Psoas muscle (tissue), 8 donors: Measurements from ENCODE around the gene MBP. TPM values are rescaled to one million over a fixed set of nuclear protein-coding genes. Genes with fewer than 3 reads are reported as not detected.
A peak's percentile ranks its signal among the peaks of the same experiment; 100 is the strongest.

ENCODE experiments used
- ATAC-seq, 4 donors: fragments of 200-7000 bp; cut with Tn5 transposase; one replicate each; pipeline ENCODE4 v1.9.1; 2020; ENCODE audit warnings: moderate library complexity in 3 of 4, mild to moderate bottlenecking in 2 of 4
- DNase-seq, 2 donors: peaks; one replicate each; pipeline ENCODE4 v3.0.0-alpha.2; 2020
- H3K27ac ChIP-seq: fragments of 200-600 bp; one replicate; pipeline ENCODE4 v1.8.0; 2022
- H3K27me3 ChIP-seq, 3 donors: fragments of 200-600 bp in 1 of 3; one replicate each; pipeline versions ENCODE4 v1.6.1 to v1.8.0; 2013 to 2022; ENCODE audit warnings: low read length in 2 of 3, mild to moderate bottlenecking in 2 of 3, moderate library complexity in 1 of 3; ENCODE audit not compliant: insufficient read depth in 3 of 3
- H3K36me3 ChIP-seq, 2 donors: fragments of 200-600 bp in 1 of 2; one replicate each; pipeline versions ENCODE4 v1.6.1 to v1.8.0; 2013 to 2022; ENCODE audit warnings: low read depth in 1 of 2, mild to moderate bottlenecking in 1 of 2, moderate library complexity in 1 of 2; ENCODE audit not compliant: insufficient read depth in 1 of 2
- H3K4me1 ChIP-seq: fragments of 200-600 bp; one replicate; pipeline ENCODE4 v1.8.0; 2022
- H3K4me3 ChIP-seq: fragments of 200-600 bp; one replicate; pipeline ENCODE4 v1.8.0; 2022; ENCODE audit warnings: mild to moderate bottlenecking
- H3K9me3 ChIP-seq: fragments of 200-600 bp; one replicate; pipeline ENCODE4 v1.8.0; 2022
- CTCF ChIP-seq: fragments of 200-600 bp; IDR thresholded peaks from one replicate; pipeline ENCODE4 v1.8.0; 2022; ENCODE audit warnings: antibody characterized with exemption
- WGBS, 3 donors: extraction: QIAGEN DNeasy Blood & Tissue Kit; methylation state at CpG; one replicate each; pipeline versions ENCODE4 v1.1.6 to v1.1.7; 2013; 5-methylcytosine and 5-hydroxymethylcytosine counted together
- intact Hi-C, 2 donors: fragments of 100-400 bp; cut with DNase I; formaldehyde crosslinking; loops; one replicate each; pipeline versions ENCODE4 v1.11.0 to v1.14.2; 2022
- polyA plus RNA-seq, 3 donors: library from polyadenylated mRNA; stranded (reverse); fragments of 200-250 nt; gene quantifications; one replicate each; pipeline ENCODE4 v1.2.3, GENCODE V29; 2013
- total RNA-seq, 4 donors: library from RNA; stranded (reverse); fragmentation: NEBNext Ultra II Directional in 2 of 4; extraction: Animal tissue kit (Norgen Biotek cat#: 25700) in 2 of 4; gene quantifications; one replicate each; pipeline versions ENCODE4 v1.2.1 to v1.2.4, GENCODE V29; 2021 to 2023
- donor health status: healthy with polysubstance abuse.
- donor health status: DM: no; HTN: no; CAD: no; lungs with moderate emphysema.
- donor health status: Bipolar disorder and iron deficiency.
- donor health status: healthy.
- donor health status: DM: yes; HTN: yes; CAD: no.
- donor health status: DM: no; HTN: no; CAD: no.
- donor health status: DM: no; HTN: no; CAD: no.
- donor health status: DM: yes; HTN: yes; CAD: no.

MBP gene
- total and polyA plus RNA-seq, 7 donors, result 16.4 to 88.2 (median 51.6) TPM

- DNase-seq, result no peak
- ATAC-seq, result no peak
- no peak for TF ChIP-seq CTCF
- H3K4me3 ChIP-seq, result no peak overlapping the region
- H3K4me1 ChIP-seq, result peaks cover 63% of the 10 kb centered on the region
- intact Hi-C loops, result loop anchor here (5.0 to 10.0 kb wide), 2 partner anchors 61 to 144 kb away; partner anchors contain the start of gene MBP (in 1 of the 2)
- H3K27ac ChIP-seq, result peak overlapping the region; percentile 54
- H3K36me3 ChIP-seq, result peaks cover 0 to 2% of the 10 kb centered on the region in 2 donors
- no peaks in the 10 kb centered on the region for H3K9me3 ChIP-seq
- WGBS, 3 donors, result 85 to 87% (median 87%) methylated on average over 2 of the region's 2 CpGs
- H3K27me3 ChIP-seq, result no peaks in the 10 kb centered on the region
Measured at GRCh38 chr18:77071061-77071460, 61.5 kb downstream of the MBP start.

GRCh38 chr18:77070627-77071026, 62.0 kb downstream of the MBP start:
- Histone ChIP-seq H3K27me3 (no peaks in the 10 kb centered on the region), H3K9me3 (no peaks in the 10 kb centered on the region), H3K4me3 (no peak overlapping the region), H3K27ac (no peak overlapping the region), H3K4me1 (peaks cover 63% of the 10 kb centered on the region), H3K36me3 (peaks cover 0 to 6% of the 10 kb centered on the region in 2 donors)
- no peak for DNase-seq
- no peak for ATAC-seq
- 85 to 94% (median 88%) methylated on average over 16 of the region's 16 CpGs for WGBS, 3 donors
- intact Hi-C loops, result loop anchor here (5.0 to 10.0 kb wide), 2 partner anchors 62 to 144 kb away; partner anchors contain the start of gene MBP (in 1 of the 2)
- no peak for TF ChIP-seq CTCF

GRCh38 chr18:77069931-77070330, 62.7 kb downstream of the MBP start:
- Histone ChIP-seq H3K9me3 (no peaks in the 10 kb centered on the region), H3K27me3 (no peaks in the 10 kb centered on the region), H3K4me1 (peaks cover 63% of the 10 kb centered on the region), H3K36me3 (peaks cover 0 to 13% of the 10 kb centered on the region in 2 donors), H3K27ac (no peak overlapping the region), H3K4me3 (no peak overlapping the region)
- no peak for TF ChIP-seq CTCF
- no peak for DNase-seq
- 86 to 89% (median 87%) methylated on average over 13 of the region's 13 CpGs for WGBS, 3 donors
- ATAC-seq, result no peak
- intact Hi-C loops, result loop anchor here (5.0 to 10.0 kb wide), 2 partner anchors 62 to 145 kb away; partner anchors contain the start of gene MBP (in 1 of the 2)

- intact Hi-C loops, result no loop called here
- no peaks in the 10 kb centered on the region for H3K9me3 ChIP-seq
- H3K4me1 ChIP-seq, result peaks cover 60% of the 10 kb centered on the region
- TF ChIP-seq CTCF, result no peak
- 92 to 94% (median 93%) methylated on average over 14 of the region's 14 CpGs for WGBS, 3 donors
- ATAC-seq (no peak), DNase-seq (no peak)
- H3K27me3 ChIP-seq, result no peaks in the 10 kb centered on the region
- peaks cover 0 to 18% of the 10 kb centered on the region in 2 donors for H3K36me3 ChIP-seq
- no peak overlapping the region for H3K4me3 ChIP-seq
- peak overlapping the region; percentile 84 for H3K27ac ChIP-seq
Measured at GRCh38 chr18:77069482-77069881, 63.1 kb downstream of the MBP start.
